ENCODE data around the gene DRC1. TPM values are rescaled to one million over a fixed set of nuclear protein-coding genes. Genes with fewer than 3 reads are reported as not detected.

The DRC1 gene
- total and polyA plus RNA-seq, 12 donors, result 0.10 to 0.56 (median 0.14) TPM; not detected in 7

DNA sequence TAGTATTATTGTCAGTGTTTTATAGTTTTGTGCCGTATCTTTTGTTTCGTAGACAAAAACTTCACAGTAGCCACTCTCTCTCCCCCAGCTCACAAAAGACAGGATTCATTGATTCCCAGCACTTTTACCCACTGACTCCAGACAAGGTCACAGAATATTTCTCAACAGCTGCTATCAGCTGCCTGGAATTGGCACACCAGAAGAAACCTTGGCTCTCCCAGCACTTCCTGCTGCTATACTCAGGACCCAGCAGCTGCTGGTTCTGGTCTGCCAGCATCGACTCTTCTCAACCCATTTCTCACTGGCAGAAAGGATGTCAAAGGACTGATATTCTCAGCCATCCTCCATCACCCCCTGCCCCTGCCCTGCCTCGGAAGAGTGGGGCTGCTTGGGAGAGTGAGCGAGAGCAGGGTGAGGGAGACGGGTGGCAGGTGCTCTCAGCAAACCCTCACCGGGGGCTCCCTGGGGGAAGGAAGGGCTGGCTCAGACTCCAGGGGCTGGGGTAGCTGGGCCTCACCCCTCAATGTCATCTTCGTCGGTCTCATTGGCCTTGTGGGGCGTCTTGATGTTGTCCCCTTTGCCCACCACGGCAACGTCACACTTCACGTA is 82.3 kb downstream of the DRC1 start:
- no peaks in the 10 kb centered on the region for H3K27me3 ChIP-seq
- no peak overlapping the region for H3K4me3 ChIP-seq
- intact Hi-C loops (cut with DNase I), result no loop called here
- WGBS, 4 donors, result 26 to 72% (median 55%) methylated on average over 7 to 13 of the region's 13 CpGs
- no peaks in the 10 kb centered on the region for H3K36me3 ChIP-seq (replicated peaks in 1 of 2)
- TF ChIP-seq, protein P1, sequence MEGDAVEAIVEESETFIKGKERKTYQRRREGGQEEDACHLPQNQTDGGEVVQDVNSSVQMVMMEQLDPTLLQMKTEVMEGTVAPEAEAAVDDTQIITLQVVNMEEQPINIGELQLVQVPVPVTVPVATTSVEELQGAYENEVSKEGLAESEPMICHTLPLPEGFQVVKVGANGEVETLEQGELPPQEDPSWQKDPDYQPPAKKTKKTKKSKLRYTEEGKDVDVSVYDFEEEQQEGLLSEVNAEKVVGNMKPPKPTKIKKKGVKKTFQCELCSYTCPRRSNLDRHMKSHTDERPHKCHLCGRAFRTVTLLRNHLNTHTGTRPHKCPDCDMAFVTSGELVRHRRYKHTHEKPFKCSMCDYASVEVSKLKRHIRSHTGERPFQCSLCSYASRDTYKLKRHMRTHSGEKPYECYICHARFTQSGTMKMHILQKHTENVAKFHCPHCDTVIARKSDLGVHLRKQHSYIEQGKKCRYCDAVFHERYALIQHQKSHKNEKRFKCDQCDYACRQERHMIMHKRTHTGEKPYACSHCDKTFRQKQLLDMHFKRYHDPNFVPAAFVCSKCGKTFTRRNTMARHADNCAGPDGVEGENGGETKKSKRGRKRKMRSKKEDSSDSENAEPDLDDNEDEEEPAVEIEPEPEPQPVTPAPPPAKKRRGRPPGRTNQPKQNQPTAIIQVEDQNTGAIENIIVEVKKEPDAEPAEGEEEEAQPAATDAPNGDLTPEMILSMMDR (IDR thresholded peaks at IDR 0.05), result no peak
- TF ChIP-seq POLR2A (IDR thresholded peaks at IDR 0.05), result peak in 1 of 2 donors; percentile 41
- peaks cover 20 to 39% of the 10 kb centered on the region in 2 donors for H3K4me1 ChIP-seq (replicated peaks in 1 of 2)
- H3K9me3 ChIP-seq (replicated peaks in 1 of 3), result no peaks in the 10 kb centered on the region
- peak overlapping the region in 4 of 5 donors; percentile 45 to 89 (median 68) for H3K27ac ChIP-seq
- peak; percentile 47 to 87 (median 84) for DNase-seq

DNA sequence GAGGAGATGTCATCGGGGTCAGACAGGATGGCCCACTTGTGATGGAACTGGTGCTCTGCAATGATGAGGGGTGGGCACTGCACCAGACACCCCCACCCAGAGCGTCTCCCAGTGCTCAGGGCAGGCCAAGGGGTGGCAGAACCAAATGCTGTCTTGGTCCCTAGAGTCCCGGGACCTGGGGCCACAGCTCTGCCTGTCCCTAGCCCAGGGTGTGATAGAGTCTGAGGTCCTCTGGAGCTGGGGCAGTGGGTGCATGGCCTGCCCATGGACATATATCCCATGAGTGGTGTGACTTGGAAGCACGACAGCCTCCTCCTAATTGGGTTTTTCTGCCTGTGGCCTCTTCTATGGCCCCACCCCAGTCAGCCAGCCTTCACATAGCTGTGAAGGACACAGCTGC is 82.9 kb downstream of the DRC1 start:
- Histone ChIP-seq H3K4me1 (replicated peaks in 1 of 2) (peaks cover 20 to 39% of the 10 kb centered on the region in 2 donors), H3K9me3 (replicated peaks in 1 of 3) (no peaks in the 10 kb centered on the region), H3K27me3 (no peaks in the 10 kb centered on the region), H3K36me3 (replicated peaks in 1 of 2) (no peaks in the 10 kb centered on the region), H3K27ac (peak overlapping the region in 3 of 5 donors; percentile 64 to 89 (median 72)), H3K4me3 (no peak overlapping the region)
- TF ChIP-seq, protein P1 (IDR thresholded peaks at IDR 0.05), result no peak
- TF ChIP-seq POLR2A (IDR thresholded peaks at IDR 0.05), result no peak
- DNase-seq, result no peak
- intact Hi-C loops (cut with DNase I), result no loop called here
- 73 to 100% (median 88%) methylated on average over 3 to 4 of the region's 4 CpGs for WGBS, 4 donors

DNA sequence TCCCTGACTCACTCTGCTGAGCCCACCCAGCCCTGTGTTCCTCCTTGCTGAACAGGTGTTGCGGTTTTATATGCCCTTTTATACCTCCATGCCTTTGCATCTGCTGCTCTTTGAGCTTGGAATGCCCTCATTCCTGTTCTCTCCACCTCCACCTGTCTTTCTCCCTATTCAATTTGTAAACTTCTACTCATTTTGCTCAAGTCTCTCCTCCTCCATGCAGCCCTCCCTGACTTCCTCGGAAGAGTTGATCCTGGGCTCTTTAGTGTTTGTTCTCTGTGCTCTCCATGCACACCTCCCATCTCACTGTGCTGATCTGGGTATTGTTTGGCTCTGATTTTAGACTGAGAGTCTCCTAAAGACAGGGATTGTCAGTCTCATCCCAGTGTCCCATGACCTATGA is 83.4 kb downstream of the DRC1 start:
- H3K27ac ChIP-seq, result no peak overlapping the region
- peaks cover 20 to 39% of the 10 kb centered on the region in 2 donors for H3K4me1 ChIP-seq (replicated peaks in 1 of 2)
- H3K36me3 ChIP-seq (replicated peaks in 1 of 2), result no peaks in the 10 kb centered on the region
- no peak overlapping the region for H3K4me3 ChIP-seq
- no peak for DNase-seq
- intact Hi-C loops (cut with DNase I), result no loop called here
- WGBS, 4 donors, result 90 to 98% (median 95%) methylated on average over 2 of the region's 2 CpGs
- TF ChIP-seq, protein P1 (IDR thresholded peaks at IDR 0.05), result no peak
- TF ChIP-seq POLR2A (IDR thresholded peaks at IDR 0.05), result no peak
- no peaks in the 10 kb centered on the region for H3K9me3 ChIP-seq (replicated peaks in 1 of 3)
- no peaks in the 10 kb centered on the region for H3K27me3 ChIP-seq

DNA sequence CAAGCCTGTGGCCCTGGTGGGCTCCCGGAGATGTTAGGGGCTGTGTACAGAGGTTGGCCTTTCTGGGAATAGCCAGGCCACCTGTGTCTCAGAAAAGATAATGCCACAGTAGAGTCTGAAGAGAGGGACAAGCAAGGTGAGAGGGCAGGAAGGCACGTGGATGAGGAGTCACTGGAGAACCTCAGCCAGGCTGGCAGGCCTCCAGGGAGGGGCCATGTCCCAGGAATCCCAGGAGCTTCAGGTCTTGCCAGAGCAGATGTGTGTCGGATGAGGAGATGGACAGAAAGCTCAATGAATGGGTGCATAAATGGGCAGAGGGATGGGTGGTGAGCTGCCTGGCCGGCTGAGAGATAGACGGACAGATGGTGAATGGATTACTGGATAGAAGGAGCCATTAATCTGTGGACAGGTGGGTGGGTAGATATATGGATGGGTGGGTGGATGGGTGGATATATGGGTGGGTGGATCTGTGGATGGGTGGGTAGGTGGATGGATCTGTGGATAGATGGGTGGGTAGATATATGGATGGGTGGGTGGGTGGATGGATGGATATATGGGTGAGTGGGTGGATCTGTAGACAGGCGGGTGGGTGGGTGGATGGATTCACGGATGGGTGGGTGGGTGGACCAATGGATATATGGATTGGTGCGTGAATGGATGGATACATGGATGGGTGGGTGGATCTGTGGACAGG is 84.2 kb downstream of the DRC1 start:
- TF ChIP-seq, protein P1 (IDR thresholded peaks at IDR 0.05), result no peak
- TF ChIP-seq POLR2A (IDR thresholded peaks at IDR 0.05), result no peak
- Histone ChIP-seq H3K9me3 (replicated peaks in 1 of 3) (no peaks in the 10 kb centered on the region), H3K4me3 (no peak overlapping the region), H3K36me3 (replicated peaks in 1 of 2) (no peaks in the 10 kb centered on the region), H3K4me1 (replicated peaks in 1 of 2) (peaks cover 20 to 37% of the 10 kb centered on the region in 2 donors), H3K27ac (no peak overlapping the region), H3K27me3 (no peaks in the 10 kb centered on the region)
- WGBS, 4 donors, result 82 to 93% (median 89%) methylated on average over 7 to 8 of the region's 8 CpGs
- intact Hi-C loops (cut with DNase I), result no loop called here
- no peak for DNase-seq
